GM10248 (cell line): ENCODE results near the gene ANKMY1.

Experiments
- CTCF ChIA-PET: fragments of 300-600 bp; sonication (Branson Sonifier 250); formaldehyde crosslinking; extraction: SDS; loops from one replicate; lab custom pipeline; 2021; ENCODE audit warnings: antibody characterized with exemption; lab: Yijun Ruan, JAX
- POLR2A ChIA-PET: fragments of 350-650 bp; sonication (Branson Sonifier 250); formaldehyde crosslinking; extraction: SDS; loops from one replicate; lab custom pipeline; 2020; ENCODE audit warnings: antibody characterized with exemption; lab: Yijun Ruan, JAX
- DNase-seq: peaks from one replicate; pipeline ENCODE4 v3.0.0; 2012; ENCODE audit errors: extremely low spot score
- TF ChIP-seq, protein P1 (sequence below): IDR thresholded peaks from 2 replicates; pipeline ENCODE4 v1.5.1; 2012; ENCODE audit warnings: mild to moderate bottlenecking, low read depth; ENCODE audit errors: extremely low read depth, missing control alignments, control extremely low read depth

ANKMY1 gene

DNA sequence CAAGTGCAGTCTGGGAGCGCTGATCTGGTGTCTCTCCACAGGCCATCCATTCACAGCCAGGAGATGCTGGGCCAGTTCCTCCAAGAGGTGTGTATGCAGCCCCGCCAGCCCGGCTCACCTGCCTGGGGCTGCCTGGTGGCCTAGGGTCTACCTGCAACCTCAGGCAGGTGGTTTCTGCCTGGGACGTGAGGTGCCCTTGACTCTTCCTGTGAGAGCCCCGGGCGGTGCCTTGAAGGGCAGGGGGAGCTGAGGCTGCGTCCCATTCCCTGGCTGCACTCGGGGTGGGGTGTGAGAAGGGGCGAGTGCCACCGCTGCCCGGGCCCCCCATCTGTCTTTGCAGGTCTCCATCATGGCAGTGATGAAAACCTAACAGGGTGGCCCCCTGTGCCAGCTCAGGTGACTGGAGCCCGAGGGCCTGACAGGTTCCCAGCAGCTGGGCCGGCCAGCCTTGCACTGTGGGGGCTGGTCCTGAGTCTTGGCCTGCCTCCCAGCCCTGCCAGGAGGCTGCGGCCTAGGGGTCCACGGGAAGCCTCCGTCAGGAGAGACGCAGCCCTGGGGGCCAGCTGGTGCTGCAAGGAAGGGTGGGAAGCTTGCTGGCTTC, 40.6 kb upstream of the ANKMY1 start:
- ChIA-PET CTCF (interaction anchor here (1.6 kb wide), 1 partner anchor 11 kb away, joined by 5 read pairs; no protein-coding TSS in a partner anchor), POLR2A (no interaction called here)
- TF ChIP-seq, protein P1, sequence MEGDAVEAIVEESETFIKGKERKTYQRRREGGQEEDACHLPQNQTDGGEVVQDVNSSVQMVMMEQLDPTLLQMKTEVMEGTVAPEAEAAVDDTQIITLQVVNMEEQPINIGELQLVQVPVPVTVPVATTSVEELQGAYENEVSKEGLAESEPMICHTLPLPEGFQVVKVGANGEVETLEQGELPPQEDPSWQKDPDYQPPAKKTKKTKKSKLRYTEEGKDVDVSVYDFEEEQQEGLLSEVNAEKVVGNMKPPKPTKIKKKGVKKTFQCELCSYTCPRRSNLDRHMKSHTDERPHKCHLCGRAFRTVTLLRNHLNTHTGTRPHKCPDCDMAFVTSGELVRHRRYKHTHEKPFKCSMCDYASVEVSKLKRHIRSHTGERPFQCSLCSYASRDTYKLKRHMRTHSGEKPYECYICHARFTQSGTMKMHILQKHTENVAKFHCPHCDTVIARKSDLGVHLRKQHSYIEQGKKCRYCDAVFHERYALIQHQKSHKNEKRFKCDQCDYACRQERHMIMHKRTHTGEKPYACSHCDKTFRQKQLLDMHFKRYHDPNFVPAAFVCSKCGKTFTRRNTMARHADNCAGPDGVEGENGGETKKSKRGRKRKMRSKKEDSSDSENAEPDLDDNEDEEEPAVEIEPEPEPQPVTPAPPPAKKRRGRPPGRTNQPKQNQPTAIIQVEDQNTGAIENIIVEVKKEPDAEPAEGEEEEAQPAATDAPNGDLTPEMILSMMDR, result no peak
- DNase-seq, result no peak

DNA sequence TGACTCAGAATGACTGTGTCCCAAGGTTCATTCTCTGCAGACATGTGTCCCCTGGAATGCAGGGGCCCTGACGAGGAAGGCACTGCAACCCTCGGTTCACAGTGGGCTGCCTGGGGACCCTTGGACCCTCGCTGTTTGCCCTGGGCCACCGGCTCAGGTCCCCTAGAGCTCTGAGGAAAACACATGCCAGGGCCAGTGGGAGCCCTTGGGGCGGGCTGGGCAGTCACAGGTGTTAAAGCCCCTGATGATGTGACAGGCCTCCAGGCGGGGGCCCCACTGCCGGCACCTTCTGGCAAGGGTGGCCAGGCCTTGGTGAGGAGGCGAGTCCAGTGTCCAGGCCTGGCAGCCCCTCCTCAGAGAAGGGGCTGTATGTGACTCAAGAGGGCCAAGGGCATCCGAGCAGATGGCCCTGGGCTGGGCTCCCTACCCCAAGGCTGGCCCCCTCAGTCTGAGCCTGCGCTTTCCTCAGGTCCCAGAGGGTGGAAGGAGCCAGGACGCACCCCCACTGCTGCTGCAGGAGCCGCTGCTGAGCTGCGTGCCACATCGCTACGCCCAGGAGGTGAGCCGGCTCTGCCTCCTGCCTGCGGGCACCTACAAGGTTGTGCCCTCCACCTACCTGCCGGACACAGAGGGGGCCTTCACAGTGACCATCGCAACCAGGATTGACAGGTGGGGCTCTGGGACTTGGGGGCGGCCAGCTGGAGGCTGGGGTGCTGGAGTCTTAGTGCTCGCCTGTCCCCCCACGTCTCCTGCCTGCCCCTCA, 39.8 kb upstream of the ANKMY1 start:
- TF ChIP-seq, protein P1, result no peak
- POLR2A ChIA-PET, result no interaction called here
- no peak for DNase-seq
- CTCF ChIA-PET, result interaction anchor here (1.6 kb wide), 1 partner anchor 11 kb away, joined by 5 read pairs; no protein-coding TSS in a partner anchor

DNA sequence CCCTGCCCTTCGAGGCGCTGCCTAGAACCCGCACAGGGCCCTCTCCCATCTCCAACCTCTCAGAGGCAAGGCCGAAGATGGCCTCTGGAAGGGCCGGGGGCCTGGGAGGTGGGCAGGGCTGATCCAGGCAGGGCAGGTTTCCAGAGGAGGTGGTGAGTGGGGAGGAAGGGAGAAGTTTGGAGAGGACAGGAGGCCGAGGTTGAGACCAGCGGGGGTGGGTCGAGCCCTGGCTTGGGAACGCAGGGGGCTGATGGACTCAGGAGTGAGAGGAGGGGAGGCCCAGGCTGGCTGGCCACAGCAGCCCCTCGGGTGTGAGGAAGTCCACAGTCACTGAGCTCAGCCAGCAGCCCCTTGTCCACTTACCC, 39.2 kb upstream of the ANKMY1 start:
- no peak for DNase-seq
- TF ChIP-seq, protein P1, result no peak
- ChIA-PET POLR2A (no interaction called here), CTCF (interaction anchor here (1.6 kb wide), 1 partner anchor 12 kb away, joined by 5 read pairs; no protein-coding TSS in a partner anchor)

DNA sequence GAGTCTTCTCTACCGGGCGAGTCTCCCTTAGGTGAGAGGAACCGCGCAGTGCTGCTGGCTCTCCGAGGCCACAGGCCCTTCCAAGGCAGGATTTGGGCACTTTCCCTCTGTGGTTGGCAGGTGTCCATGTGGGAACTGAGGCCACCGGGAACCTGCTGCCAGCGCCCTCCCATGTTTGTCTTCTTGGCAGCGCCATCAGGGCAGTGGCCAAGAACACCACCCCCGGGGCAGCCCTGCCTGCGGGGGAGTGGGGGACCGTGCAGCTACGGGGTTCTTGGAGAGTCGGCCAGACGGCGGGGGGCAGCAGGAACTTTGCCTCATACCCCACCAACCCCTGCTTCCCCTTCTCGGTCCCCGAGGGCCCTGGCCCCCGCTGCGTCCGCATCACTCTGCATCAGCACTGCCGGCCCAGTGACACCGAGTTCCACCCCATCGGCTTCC, 38.7 kb upstream of the ANKMY1 start:
- CTCF ChIA-PET, result interaction anchor here (1.3 to 1.4 kb wide), 2 partner anchors 9 to 82 kb away, joined by 4 to 6 read pairs; no protein-coding TSS in a partner anchor
- DNase-seq, result no peak
- TF ChIP-seq, protein P1, result no peak
- POLR2A ChIA-PET, result no interaction called here

DNA sequence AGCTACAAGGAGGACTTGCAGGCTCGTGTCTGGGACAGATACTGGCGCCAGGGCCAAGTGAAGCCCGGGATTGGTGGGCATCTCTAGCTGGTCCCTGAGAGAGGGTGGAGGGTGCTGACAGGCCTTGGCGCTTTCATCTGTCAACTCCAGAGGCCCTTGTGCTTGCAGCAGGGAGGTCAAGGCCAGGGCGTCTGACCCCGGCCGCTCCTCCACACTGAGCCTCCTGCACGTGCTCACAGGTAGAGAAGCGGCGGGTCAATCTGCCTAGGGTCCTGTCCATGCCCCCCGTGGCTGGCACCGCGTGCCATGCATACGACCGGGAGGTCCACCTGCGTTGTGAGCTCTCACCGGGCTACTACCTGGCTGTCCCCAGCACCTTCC, 38.3 kb upstream of the ANKMY1 start:
- TF ChIP-seq, protein P1, result no peak
- ChIA-PET CTCF (interaction anchor here (1.3 to 1.4 kb wide), 2 partner anchors 9 to 82 kb away, joined by 4 to 6 read pairs; no protein-coding TSS in a partner anchor), POLR2A (no interaction called here)
- no peak for DNase-seq

DNA sequence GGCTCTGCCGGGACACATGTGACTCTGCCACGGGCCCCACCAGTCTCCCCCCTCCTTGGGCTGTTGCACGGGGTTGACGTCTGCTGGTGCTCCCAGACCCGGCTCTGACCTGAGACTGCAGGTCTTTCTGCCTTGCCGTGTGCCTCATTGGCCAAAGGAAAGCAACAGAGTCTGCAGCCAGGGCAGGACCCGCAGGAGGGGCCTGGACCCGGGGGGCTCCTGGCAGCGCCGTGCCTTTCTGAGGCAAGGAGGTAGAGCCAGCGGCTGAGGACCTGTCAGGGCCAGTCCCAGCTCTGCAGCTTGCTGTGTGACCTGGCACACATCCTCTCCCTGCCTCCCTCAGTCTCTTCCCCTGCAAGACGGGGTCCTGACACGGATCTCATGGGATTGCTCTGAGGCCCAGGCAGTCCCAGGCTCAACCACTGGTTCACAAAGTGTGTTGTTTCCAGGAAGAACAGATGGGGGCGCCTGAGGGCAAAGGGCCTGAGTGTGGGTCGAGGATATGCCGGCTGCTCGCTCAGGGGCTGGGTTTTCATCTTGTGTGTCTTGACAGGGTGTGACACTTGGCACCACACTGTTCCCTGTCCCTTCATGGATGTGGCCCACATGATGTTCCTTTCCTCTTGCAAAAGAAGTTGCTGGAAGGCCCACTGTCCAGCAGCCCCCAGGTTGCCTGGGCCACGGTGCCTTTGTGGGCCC, 37.7 kb upstream of the ANKMY1 start:
- CTCF ChIA-PET, result interaction anchor here (1.3 to 2.5 kb wide), 3 partner anchors 8 to 81 kb away, joined by 4 to 9 read pairs (median 6); no protein-coding TSS in a partner anchor
- peak; percentile 71 for DNase-seq
- TF ChIP-seq, protein P1, result peak; percentile 37
- POLR2A ChIA-PET, result no interaction called here
